GM12878 (cell line): ENCODE data around the gene C10orf90.

Source experiments
- CTCF ChIP-seq, 3 experiments: IDR thresholded peaks in 2 of 3; conservative IDR thresholded peaks in 1 of 3; 2 replicates each; pipeline ENCODE4 v1.5.1; 2011; ENCODE audit warnings: low read depth in 3 of 3, low read length in 3 of 3, mild to moderate bottlenecking in 3 of 3, control low read depth in 2 of 3, moderate library complexity in 2 of 3, inconsistent platforms in 1 of 3, mixed read lengths in 1 of 3; ENCODE audit not compliant: control insufficient read depth in 2 of 3, insufficient read depth in 1 of 3; ENCODE audit errors: extremely low read depth in 1 of 3
- FOS ChIP-seq: IDR thresholded peaks from 3 replicates; pipeline ENCODE4 v1.6.1; 2011; ENCODE audit warnings: borderline replicate concordance; ENCODE audit not compliant: insufficient read length; ENCODE audit errors: extremely low read depth
- NR2C2 ChIP-seq: IDR thresholded peaks from 2 replicates; pipeline ENCODE4 v1.6.1; 2011; ENCODE audit warnings: borderline replicate concordance, low read depth; ENCODE audit not compliant: control insufficient read depth, insufficient read length
- TF ChIP-seq, protein P1 (sequence below): IDR thresholded peaks from 2 replicates; pipeline ENCODE4 v1.6.1; 2012; ENCODE audit warnings: low read depth, low read length, improper control_type of control experiment
- TF ChIP-seq, protein P2 (sequence below): IDR thresholded peaks from 2 replicates; pipeline ENCODE4 v1.6.1; 2011; ENCODE audit warnings: low read depth, mild to moderate bottlenecking, low read length, moderate library complexity, borderline replicate concordance; ENCODE audit errors: extremely low read depth

DNA sequence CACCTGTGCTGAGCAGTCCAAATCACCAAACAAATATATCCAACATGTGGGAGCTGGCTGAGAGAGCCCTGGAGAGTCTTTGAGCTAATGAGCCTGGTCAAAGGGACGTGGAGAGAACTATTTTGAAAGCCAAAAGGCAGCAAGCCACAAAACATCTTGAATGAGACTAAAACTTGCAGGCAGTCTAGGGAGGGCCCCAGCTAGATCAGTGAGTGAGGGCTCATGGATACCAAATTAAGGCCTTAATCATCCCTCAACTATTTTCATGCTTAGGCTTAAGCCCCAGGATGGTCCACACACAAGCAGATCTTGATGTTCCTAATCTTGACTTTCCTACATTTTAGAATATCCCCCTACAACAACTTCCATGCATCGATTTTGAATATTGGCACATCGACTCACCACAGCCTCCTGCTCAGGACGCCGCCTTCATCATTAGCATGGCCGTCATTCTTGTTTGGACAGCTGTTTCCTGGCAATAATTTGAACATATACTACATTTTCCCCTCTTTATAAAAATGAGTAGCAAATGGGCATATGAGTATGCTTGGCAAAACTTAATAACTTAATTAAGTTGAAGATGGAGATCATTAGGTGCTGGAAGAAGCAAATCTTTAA, 195.3 kb downstream of the C10orf90 start:
- TF ChIP-seq CTCF (IDR thresholded peaks at IDR 0.05 in 2 of 3, conservative IDR thresholded peaks at IDR 0.05 in 1 of 3; ENCODE audit: control insufficient read depth in 2 of 3, extremely low read depth in 1 of 3, insufficient read depth in 1 of 3, low read depth in 3 of 3, low read length in 3 of 3) = no peak
- TF ChIP-seq NR2C2 = no peak
- TF ChIP-seq FOS = no peak
- TF ChIP-seq, protein P1, sequence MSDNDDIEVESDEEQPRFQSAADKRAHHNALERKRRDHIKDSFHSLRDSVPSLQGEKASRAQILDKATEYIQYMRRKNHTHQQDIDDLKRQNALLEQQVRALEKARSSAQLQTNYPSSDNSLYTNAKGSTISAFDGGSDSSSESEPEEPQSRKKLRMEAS = no peak
- TF ChIP-seq, protein P2, sequence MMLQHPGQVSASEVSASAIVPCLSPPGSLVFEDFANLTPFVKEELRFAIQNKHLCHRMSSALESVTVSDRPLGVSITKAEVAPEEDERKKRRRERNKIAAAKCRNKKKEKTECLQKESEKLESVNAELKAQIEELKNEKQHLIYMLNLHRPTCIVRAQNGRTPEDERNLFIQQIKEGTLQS = no peak
